Measurements from ENCODE around the gene YARS2. TPM values are rescaled to one million over a fixed set of nuclear protein-coding genes. Genes with fewer than 3 reads are reported as not detected.

Gene YARS2
- total RNA-seq = 10 to 100 TPM; 14.2 to 16.2 TPM

GRCh38 chr12:32755654-32756475 is at the start of gene YARS2:
Gene YARS2, minus strand, starts transcription at chr12:32755897. Its CDS starts 23 bp downstream, at chr12:32755874.
- TF ChIP-seq, protein P1, sequence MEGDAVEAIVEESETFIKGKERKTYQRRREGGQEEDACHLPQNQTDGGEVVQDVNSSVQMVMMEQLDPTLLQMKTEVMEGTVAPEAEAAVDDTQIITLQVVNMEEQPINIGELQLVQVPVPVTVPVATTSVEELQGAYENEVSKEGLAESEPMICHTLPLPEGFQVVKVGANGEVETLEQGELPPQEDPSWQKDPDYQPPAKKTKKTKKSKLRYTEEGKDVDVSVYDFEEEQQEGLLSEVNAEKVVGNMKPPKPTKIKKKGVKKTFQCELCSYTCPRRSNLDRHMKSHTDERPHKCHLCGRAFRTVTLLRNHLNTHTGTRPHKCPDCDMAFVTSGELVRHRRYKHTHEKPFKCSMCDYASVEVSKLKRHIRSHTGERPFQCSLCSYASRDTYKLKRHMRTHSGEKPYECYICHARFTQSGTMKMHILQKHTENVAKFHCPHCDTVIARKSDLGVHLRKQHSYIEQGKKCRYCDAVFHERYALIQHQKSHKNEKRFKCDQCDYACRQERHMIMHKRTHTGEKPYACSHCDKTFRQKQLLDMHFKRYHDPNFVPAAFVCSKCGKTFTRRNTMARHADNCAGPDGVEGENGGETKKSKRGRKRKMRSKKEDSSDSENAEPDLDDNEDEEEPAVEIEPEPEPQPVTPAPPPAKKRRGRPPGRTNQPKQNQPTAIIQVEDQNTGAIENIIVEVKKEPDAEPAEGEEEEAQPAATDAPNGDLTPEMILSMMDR (IDR thresholded peaks at IDR 0.05) = peak; percentile 64
- ATAC-seq (ENCODE audit: insufficient number of reproducible peaks, low FRiP score, low read depth) = peak; percentile 94

DNA sequence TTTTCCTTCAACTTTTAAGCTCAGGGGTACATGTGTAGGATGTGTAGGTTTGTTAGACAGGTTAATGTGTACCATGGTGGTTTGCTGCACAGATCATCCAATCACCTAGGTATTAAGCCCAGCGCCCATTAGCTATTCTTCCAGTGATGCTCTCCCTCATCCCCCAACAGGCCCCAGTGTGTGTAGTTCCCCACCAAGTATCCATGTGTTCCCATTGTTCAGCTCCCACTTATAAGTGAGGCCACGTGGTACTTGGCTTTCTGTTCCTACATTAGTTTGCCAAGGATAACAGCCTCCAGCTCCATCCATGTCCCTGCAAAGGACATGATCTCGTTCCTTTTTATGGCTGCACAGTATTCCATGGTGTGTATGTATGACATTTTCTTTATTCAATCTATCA is 48.6 kb upstream of the YARS2 start:
- Histone ChIP-seq H3K27me3 (replicated peaks; ENCODE audit: insufficient read depth) (no peaks in the 10 kb centered on the region), H3K4me3 (no peak overlapping the region), H3K36me3 (no peaks in the 10 kb centered on the region), H3K9me3 (no peaks in the 10 kb centered on the region), H3K4me1 (ENCODE audit: control insufficient read depth in 1 of 2, low read depth in 2 of 2) (no peaks in the 10 kb centered on the region), H3K27ac (no peak overlapping the region)
- no peak for ATAC-seq (ENCODE audit: insufficient number of reproducible peaks, low FRiP score, low read depth)
- TF ChIP-seq, protein P1 (IDR thresholded peaks at IDR 0.05) = no peak
- DNase-seq (ENCODE audit: low spot score) = no peak

More at GRCh38 chr12:32755654-32756475, at the start of gene YARS2:
- H3K36me3 ChIP-seq = peaks cover 10% of the 10 kb centered on the region
- H3K4me1 ChIP-seq (ENCODE audit: control insufficient read depth in 1 of 2, low read depth in 2 of 2) = peaks cover 0 to 10% of the 10 kb centered on the region in 2 donors
- peak within 1 kb of the TSS; percentile 84 to 93 for H3K27ac ChIP-seq
- no peaks in the 10 kb centered on the region for H3K9me3 ChIP-seq
- no peaks in the 10 kb centered on the region for H3K27me3 ChIP-seq (replicated peaks; ENCODE audit: insufficient read depth)
- DNase-seq (ENCODE audit: low spot score) = peak; percentile 88
- H3K4me3 ChIP-seq = peak within 1 kb of the TSS; percentile 81

DNA sequence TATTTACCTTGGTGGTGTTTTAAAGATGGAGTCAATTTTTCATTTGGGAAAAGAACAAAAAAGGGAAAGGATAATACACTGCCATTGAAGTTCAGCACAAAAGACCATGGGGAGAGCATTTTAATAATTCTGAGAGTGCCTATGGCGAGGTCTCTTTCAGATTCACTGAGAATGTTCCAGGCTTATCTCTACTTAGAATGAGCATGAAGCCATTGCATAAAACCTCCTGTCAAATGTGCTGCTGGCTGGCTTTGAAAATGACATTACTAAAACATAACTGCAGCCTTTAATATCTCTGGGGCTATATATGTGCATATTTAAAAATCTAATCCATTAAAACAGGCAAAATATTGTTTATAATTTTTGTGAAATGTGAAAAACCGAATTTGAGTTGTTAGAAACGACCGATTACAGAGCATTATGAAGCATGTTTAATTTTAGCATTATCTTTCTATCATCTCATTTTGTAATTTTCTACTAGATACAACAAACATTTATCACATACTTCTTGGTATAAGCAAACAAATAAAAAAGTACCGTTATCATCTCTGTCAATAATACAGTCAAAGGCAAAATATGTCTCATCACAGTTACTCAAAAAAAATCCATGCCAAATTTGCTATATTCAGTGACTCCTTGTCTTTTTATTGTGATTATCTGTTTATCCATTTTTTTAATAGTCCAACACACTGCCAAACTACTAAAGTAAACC is 45.7 kb upstream of the YARS2 start:
- Histone ChIP-seq H3K4me3 (no peak overlapping the region), H3K27me3 (replicated peaks; ENCODE audit: insufficient read depth) (no peaks in the 10 kb centered on the region), H3K36me3 (no peaks in the 10 kb centered on the region), H3K27ac (no peak overlapping the region), H3K9me3 (no peaks in the 10 kb centered on the region), H3K4me1 (ENCODE audit: control insufficient read depth in 1 of 2, low read depth in 2 of 2) (no peaks in the 10 kb centered on the region)
- TF ChIP-seq, protein P1 (IDR thresholded peaks at IDR 0.05) = no peak
- DNase-seq (ENCODE audit: low spot score) (no peak), ATAC-seq (ENCODE audit: insufficient number of reproducible peaks, low FRiP score, low read depth) (no peak)

GRCh38 chr12:32794281-32794680 is 38.6 kb upstream of the YARS2 start:
- Histone ChIP-seq H3K27me3 (replicated peaks; ENCODE audit: insufficient read depth) (no peaks in the 10 kb centered on the region), H3K4me1 (ENCODE audit: control insufficient read depth in 1 of 2, low read depth in 2 of 2) (no peaks in the 10 kb centered on the region), H3K27ac (no peak overlapping the region), H3K9me3 (no peaks in the 10 kb centered on the region), H3K4me3 (no peak overlapping the region), H3K36me3 (no peaks in the 10 kb centered on the region)
- TF ChIP-seq, protein P1 (IDR thresholded peaks at IDR 0.05) = no peak
- no peak for DNase-seq (ENCODE audit: low spot score)
- ATAC-seq (ENCODE audit: insufficient number of reproducible peaks, low FRiP score, low read depth) = no peak

- TF ChIP-seq, protein P1 (IDR thresholded peaks at IDR 0.05) = no peak
- no peak for ATAC-seq (ENCODE audit: insufficient number of reproducible peaks, low FRiP score, low read depth)
- Histone ChIP-seq H3K27me3 (replicated peaks; ENCODE audit: insufficient read depth) (no peaks in the 10 kb centered on the region), H3K27ac (no peak overlapping the region), H3K9me3 (no peaks in the 10 kb centered on the region), H3K4me1 (ENCODE audit: control insufficient read depth in 1 of 2, low read depth in 2 of 2) (no peaks in the 10 kb centered on the region), H3K4me3 (no peak overlapping the region), H3K36me3 (no peaks in the 10 kb centered on the region)
- no peak for DNase-seq (ENCODE audit: low spot score)
Measured at GRCh38 chr12:32789916-32790315, 34.2 kb upstream of the YARS2 start.

All from thoracic aorta (tissue), 2 donors.